Nephron (organoid): ENCODE measurements around the gene TELO2.

Experiments
- H3K27ac Mint-ChIP-seq, 3 experiments: 2 replicates each; pipeline ENCODE4 v1.8.0; 2020; ENCODE audit warnings: mixed read lengths in 3 of 3, mild to moderate bottlenecking in 2 of 3, moderate library complexity in 1 of 3
- H3K27me3 Mint-ChIP-seq: 2 replicates; pipeline ENCODE4 v1.8.0; 2021; ENCODE audit warnings: low read depth, mild to moderate bottlenecking, moderate library complexity, mixed read lengths
- H3K36me3 Mint-ChIP-seq: 2 replicates; pipeline ENCODE4 v1.8.0; 2020; ENCODE audit warnings: low read depth, mixed read lengths
- H3K4me1 Mint-ChIP-seq: 2 replicates; pipeline ENCODE4 v1.8.0; 2020; ENCODE audit warnings: mixed read lengths
- H3K4me3 Mint-ChIP-seq, 3 experiments: 2 replicates each; pipeline ENCODE4 v1.8.0; 2020; ENCODE audit warnings: mild to moderate bottlenecking in 3 of 3, mixed read lengths in 3 of 3, moderate library complexity in 2 of 3
- H3K9me3 Mint-ChIP-seq: 2 replicates; pipeline ENCODE4 v1.8.0; 2020; ENCODE audit warnings: mixed read lengths
- TF ChIP-seq, protein P1 (sequence below), 3 experiments: fragments of 200-600 bp; sonication (generic); IDR thresholded peaks; one replicate each; pipeline ENCODE4 v1.5.0; 2021; ENCODE audit warnings: antibody characterized with exemption in 3 of 3; ENCODE audit not compliant: unreplicated experiment in 3 of 3

The TELO2 gene

DNA sequence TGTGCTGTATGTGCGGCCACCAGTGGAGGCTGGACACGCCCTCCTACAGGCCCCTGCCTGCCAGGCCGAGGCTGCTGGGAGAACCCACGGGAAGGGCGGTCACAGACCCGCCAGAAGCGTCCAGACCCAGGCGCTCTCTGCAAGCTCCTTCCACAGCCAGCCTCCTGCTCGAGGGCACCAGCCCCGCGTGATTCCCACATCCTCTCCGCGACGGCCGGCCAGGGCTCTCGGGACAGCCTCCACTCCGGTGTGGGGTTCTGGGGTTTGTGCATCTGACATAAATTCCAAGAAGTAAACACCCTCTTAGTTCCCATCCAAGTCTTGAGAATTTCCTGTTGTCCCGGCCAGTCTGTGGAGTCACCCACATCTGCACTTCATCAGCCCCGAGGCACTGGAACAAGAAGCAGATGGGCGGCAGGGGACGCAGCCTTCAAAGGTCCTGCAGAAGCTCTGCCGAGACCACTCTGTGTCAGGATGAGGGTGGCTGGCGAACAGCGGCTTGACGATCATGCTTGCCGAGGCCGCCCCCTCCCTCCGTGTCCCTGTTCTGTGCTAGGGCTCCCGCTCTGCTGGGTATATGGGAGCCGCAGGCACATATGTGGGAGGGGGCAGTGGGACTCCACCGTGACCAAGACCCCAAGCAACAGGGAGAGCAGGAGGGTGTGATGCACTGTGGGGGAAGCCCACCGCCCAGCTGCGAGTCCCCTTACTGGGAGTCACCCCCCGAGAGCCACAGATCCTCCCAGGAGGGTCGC lies 37.9 kb downstream of the TELO2 start:
- H3K27me3 Mint-ChIP-seq: no peaks in the 10 kb centered on the region
- H3K4me3 Mint-ChIP-seq: peak overlapping the region; percentile 56 to 68 (median 61)
- peaks cover 4% of the 10 kb centered on the region for H3K36me3 Mint-ChIP-seq
- TF ChIP-seq, protein P1, sequence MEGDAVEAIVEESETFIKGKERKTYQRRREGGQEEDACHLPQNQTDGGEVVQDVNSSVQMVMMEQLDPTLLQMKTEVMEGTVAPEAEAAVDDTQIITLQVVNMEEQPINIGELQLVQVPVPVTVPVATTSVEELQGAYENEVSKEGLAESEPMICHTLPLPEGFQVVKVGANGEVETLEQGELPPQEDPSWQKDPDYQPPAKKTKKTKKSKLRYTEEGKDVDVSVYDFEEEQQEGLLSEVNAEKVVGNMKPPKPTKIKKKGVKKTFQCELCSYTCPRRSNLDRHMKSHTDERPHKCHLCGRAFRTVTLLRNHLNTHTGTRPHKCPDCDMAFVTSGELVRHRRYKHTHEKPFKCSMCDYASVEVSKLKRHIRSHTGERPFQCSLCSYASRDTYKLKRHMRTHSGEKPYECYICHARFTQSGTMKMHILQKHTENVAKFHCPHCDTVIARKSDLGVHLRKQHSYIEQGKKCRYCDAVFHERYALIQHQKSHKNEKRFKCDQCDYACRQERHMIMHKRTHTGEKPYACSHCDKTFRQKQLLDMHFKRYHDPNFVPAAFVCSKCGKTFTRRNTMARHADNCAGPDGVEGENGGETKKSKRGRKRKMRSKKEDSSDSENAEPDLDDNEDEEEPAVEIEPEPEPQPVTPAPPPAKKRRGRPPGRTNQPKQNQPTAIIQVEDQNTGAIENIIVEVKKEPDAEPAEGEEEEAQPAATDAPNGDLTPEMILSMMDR (IDR thresholded peaks at IDR 0.05; ENCODE audit: unreplicated experiment in 3 of 3): no peak
- H3K4me1 Mint-ChIP-seq: peaks cover 34% of the 10 kb centered on the region
- peak overlapping the region; percentile 96 to 99 (median 98) for H3K27ac Mint-ChIP-seq
- no peaks in the 10 kb centered on the region for H3K9me3 Mint-ChIP-seq

DNA sequence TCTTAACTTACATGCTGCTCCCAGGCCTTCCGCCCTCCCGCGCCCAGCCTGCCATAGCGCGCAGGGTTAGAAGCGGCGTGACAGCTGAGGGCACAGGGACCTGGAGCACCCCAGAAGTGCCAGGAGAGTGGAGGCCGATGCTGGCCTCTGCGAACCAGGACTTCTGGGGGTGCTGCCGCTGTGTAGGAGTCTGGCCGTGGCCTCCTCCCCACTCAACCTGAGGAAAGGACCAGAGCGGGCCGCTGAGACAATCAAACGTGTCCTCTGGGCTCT lies 38.4 kb downstream of the TELO2 start:
- no peaks in the 10 kb centered on the region for H3K27me3 Mint-ChIP-seq
- peaks cover 36% of the 10 kb centered on the region for H3K4me1 Mint-ChIP-seq
- H3K9me3 Mint-ChIP-seq: no peaks in the 10 kb centered on the region
- H3K27ac Mint-ChIP-seq: peak overlapping the region; percentile 96 to 99 (median 98)
- H3K36me3 Mint-ChIP-seq: peaks cover 4% of the 10 kb centered on the region
- TF ChIP-seq, protein P1 (IDR thresholded peaks at IDR 0.05; ENCODE audit: unreplicated experiment in 3 of 3): no peak
- peak overlapping the region; percentile 21 to 56 (median 39) for H3K4me3 Mint-ChIP-seq

DNA sequence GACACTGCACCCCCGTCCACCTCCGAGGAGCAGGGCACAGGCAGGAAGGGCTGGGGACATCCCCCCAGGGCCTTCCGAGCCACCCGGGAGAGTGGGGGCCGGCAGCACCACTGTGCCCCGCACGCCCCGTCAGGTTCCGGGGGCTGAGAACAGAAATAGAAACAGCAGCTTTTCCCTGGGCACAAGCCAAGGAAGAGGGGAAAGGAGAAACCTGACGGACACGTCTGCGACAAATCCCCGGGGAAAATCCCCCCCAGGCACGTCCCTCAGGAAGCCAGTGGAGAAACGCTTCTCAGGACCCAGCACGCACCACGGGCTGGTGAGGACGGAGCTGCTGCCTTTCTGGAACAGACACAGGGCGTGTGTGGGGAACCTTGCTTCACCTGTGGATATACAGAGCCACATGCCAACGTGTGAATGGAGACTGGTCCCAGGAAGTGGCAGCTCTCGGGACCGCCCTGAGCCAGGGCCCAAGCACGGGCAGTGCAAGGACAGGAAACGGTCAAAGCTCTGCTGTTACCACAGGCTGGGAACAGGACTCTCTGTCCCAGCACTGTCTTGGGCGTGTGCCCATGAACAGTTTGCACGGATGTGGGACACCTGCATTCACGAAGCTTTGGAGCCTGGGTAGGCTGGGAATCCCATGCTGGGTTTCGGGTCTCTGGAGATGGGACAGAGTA lies 39.1 kb downstream of the TELO2 start:
- Mint-ChIP-seq H3K36me3 (peaks cover 4% of the 10 kb centered on the region), H3K27me3 (no peaks in the 10 kb centered on the region), H3K4me1 (peaks cover 40% of the 10 kb centered on the region), H3K9me3 (no peaks in the 10 kb centered on the region), H3K27ac (peak overlapping the region; percentile 96 to 99 (median 98)), H3K4me3 (peak overlapping the region; percentile 25 to 47 (median 39))
- TF ChIP-seq, protein P1 (IDR thresholded peaks at IDR 0.05; ENCODE audit: unreplicated experiment in 3 of 3): no peak

DNA sequence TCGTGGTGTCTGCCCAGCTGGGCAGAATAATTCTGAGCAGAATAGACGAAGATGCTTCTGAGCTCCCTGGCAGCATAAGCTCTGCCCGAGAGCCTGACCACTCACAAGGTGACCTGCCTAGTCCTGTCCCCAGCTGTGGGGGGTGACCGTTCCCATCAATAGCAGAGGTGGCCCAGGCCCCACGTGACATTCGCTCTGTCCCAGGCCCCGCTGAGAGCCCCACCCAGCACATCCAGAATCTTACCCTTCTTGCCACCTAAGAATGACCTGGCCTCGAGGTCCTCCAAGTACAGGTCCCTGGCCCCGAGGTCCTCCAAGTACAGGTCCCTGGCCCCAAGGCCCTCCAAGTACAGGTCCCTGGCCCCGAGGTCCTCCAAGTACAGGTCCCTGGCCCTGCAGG lies 39.6 kb downstream of the TELO2 start:
- Mint-ChIP-seq H3K4me3 (no peak overlapping the region), H3K9me3 (no peaks in the 10 kb centered on the region), H3K4me1 (peaks cover 40% of the 10 kb centered on the region), H3K27me3 (no peaks in the 10 kb centered on the region), H3K36me3 (peaks cover 8% of the 10 kb centered on the region), H3K27ac (peak overlapping the region; percentile 96 to 99 (median 98))
- TF ChIP-seq, protein P1 (IDR thresholded peaks at IDR 0.05; ENCODE audit: unreplicated experiment in 3 of 3): no peak

DNA sequence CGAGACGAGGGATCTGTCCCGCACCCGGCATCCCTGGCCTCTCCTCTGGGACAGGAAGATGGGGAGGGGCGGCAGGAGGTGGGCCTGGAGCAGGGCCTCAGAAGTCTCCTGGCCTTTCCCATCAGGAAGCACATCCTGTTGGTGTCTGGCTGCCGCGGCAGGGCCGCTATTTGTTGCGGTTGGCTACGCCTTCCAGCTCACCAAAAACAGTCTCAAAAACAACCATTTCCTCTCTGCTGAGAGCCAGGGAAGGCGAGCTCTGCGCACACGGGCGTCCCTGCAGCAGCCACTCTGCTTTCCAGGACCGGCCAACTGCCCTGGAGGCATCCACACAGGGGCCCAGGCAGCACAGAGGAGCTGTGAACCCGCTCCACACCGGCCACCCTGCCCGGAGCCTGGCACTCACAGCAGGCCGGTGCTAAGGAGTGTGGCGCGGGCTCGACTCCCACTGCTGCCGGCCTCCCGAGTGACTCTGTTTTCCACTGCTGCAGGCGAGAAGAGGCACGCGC lies 40.3 kb downstream of the TELO2 start, which contains the start of gene TMEM204:
Gene TMEM204, plus strand, starts transcription at position 224 of the 509 bp plus-strand sequence. CDS start 610 bp downstream, outside the sequence.
- peaks cover 11% of the 10 kb centered on the region for H3K36me3 Mint-ChIP-seq

More for the DNA sequence above, 40.3 kb downstream of the TELO2 start, which contains the start of gene TMEM204:
- Mint-ChIP-seq H3K4me1 (peaks cover 39% of the 10 kb centered on the region), H3K9me3 (no peaks in the 10 kb centered on the region), H3K27me3 (no peaks in the 10 kb centered on the region), H3K27ac (peak within 1 kb of the TSS; percentile 98 to 99 (median 98)), H3K4me3 (peak within 1 kb of the TSS; percentile 80 to 90 (median 87))
- TF ChIP-seq, protein P1 (IDR thresholded peaks at IDR 0.05; ENCODE audit: unreplicated experiment in 3 of 3): no peak
